Measurements from ENCODE around the gene OGDH.

Gene OGDH

DNA sequence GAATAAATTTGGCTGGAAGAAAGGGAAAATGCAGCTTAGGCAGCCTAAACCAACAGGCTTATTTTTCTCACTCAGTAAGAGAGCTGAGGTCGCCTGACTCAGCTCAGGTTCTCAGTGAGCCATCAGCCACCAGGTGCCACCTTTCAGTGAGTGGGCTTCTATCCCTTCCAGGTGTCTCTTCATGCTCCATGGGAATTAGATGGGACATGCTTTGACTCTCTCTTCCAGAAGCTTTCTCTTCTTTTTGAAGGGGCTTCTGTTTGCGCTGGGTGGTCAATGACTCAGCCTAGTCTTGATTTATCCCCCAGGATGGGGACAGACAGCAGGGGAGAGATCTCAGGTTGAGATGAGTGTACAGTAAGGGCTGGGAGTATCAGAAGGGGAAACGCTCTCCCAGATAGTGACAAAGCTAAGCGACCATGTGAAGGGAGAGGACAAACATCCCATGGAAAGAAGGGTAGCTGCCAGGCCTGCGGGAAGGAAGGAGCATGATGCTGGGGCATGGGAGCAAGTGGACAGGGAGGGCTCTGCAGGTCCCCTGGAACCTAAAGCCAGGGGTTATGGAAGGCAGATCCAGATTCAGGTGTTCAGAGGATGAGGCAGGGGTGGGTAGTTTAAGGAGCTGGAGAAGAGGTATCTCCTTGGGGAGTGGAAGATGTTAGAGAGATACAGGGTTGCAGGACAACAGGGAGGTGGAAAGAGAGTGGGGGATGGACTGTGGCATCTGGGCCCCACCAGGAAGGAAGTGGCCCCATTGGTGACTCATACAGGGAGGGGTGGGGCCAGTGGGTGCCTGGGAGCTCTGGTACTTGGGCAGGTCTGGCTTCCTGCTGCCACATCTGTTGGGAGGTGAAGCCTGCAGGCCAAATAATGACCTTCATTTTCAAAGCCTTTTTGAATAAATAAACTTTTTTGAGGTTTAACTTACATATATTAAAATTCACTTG is 32.5 kb downstream of the OGDH start:
- no peak for DNase-seq

GRCh38 chr7:44639671-44640321 is 33.4 kb downstream of the OGDH start:
- no peak for DNase-seq

GRCh38 chr7:44643206-44643605 is 36.8 kb downstream of the OGDH start:
- DNase-seq: no peak

DNA sequence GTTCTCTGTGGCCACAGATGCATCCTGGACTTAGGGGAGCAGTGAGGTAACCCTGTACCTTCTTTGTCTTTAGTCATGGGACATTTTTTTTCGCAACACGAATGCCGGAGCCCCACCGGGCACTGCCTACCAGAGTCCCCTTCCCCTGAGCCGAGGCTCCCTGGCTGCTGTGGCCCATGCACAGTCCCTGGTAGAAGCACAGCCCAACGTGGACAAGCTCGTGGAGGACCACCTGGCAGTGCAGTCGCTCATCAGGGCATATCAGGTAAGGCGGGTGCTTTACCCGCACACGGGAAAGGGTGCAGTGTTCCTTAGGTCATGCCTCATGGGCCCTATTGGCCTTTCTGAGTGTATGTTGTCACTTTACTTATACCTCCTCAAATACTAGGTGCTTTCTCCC is 38.8 kb downstream of the OGDH start:
- no peak for DNase-seq

GRCh38 chr7:44645696-44646095 is 39.3 kb downstream of the OGDH start:
- DNase-seq: no peak

DNA sequence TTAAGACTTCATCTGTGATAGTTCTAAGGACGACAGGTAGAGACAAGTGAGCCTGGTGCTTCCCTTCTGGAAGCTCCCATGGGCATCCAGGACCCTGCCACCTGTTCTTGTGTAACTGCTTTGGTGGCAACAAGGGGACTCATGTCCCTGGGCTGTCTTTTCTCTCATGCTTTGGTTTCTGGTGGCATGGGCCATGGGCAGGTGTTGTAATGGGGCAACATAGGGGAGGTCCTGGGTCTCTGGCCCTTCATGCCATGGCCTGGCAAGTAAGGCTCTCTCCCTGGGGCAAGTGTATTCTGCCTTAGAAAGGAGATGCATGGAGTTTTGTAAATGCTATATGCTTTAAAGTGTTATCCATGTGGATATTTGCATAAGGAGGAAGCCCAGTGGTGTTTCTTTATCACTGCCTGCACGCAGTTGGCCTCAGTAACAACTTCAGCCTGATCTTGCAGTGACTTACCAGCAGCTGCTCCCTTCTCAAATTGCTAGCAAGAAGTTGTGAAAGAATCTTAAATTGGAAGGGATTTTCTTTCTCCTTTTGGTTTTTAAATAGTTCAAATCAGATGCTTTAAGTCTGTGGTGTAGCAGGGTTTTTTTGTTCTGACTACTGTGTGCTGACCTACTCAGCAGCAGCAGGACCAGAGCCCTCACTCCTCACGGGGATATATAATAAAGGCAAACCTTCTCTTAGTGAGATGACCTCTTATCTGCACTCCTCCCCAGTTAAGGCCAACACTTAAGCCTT is 39.9 kb downstream of the OGDH start:
- DNase-seq: no peak

- DNase-seq: no peak
These were observed 40.7 kb downstream of the OGDH start for GRCh38 chr7:44646921-44647636.

DNA sequence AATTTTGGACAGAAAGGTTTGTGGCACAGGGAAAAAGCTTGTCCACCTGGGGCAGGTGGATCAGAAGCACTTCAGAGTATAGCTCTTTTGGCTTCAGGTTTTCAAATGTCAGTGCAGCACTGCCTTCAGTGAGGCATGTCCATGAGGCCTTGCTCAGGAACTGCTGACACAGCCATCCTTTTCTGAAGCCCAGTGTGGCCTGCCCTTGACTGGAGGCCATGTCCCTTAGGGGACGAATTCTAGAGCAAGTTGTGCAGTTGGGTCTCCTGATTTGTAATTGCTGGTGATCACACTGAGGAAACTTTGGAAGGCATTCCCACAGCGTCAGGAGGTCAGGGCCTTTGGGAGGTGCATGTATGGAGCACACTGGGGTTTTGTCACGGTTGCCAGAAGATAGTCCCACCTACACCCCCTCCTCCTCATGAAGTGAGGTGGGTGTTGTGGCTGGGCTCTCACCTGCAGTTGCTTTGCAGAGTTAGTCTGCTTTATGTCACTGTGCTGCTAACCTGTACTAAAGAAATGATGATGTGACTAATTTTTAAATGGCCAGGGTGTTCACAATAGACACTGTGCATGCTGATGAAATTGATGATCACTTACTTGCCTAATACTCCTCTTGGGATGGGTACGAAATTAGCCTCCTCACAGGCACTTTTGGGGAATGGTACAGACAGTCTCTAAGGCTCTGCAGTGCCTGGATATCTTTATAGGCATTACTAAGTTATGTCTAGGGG is 41.7 kb downstream of the OGDH start:
- no peak for DNase-seq

- no peak for DNase-seq
These were observed 43.8 kb downstream of the OGDH start for GRCh38 chr7:44650242-44650641.

GRCh38 chr7:44650772-44651171 is 44.3 kb downstream of the OGDH start:
- no peak for DNase-seq

- no peak for DNase-seq
These were observed 46.1 kb downstream of the OGDH start for GRCh38 chr7:44652535-44652934.

GRCh38 chr7:44654255-44654796 is 47.9 kb downstream of the OGDH start:
- no peak for DNase-seq

DNA sequence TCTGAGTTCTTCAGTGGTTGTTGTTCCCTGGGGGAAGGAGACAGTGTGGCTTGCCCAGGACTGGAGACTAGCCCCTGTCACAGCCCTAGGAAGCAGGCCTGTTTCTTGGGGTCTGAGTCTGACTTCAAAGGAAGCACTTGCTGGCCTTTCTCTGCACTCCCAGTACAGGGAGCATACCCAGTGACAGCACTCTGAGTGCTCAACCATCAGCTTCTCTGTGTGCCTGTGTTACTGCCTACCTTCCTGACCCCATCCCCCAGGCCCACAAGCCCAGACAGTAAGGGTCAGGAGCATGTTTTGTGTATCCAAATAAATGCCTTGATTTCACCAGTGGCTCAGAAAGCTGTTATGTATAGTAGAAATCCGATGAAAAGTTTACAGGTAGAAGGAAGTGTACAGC is 48.9 kb downstream of the OGDH start:
- no peak for DNase-seq

DNA sequence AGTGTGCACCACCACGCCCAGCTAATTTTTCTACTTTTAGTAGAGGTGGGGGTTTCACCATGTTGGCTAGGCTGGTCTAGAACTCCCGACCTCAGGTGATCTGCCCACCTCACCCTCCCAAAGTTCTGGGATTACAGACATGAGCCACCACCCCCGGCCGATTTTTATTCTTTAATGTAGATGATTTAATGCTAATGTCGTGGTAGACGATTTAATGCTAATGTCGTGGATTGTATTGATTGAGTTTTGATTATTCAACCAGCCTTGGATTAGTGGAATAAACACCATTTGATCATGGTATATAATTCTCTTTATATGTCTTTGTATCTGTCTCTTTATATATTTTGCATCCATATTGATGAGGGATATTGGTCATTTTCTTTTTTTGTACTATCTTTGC is 52.6 kb downstream of the OGDH start:
- DNase-seq: no peak

- DNase-seq: no peak
These were observed 54.8 kb downstream of the OGDH start for GRCh38 chr7:44661233-44661632.

- DNase-seq: no peak
These were observed 58.5 kb downstream of the OGDH start for GRCh38 chr7:44664780-44665461.

- no peak for DNase-seq
These were observed 59.2 kb downstream of the OGDH start for GRCh38 chr7:44665531-44666213.

DNA sequence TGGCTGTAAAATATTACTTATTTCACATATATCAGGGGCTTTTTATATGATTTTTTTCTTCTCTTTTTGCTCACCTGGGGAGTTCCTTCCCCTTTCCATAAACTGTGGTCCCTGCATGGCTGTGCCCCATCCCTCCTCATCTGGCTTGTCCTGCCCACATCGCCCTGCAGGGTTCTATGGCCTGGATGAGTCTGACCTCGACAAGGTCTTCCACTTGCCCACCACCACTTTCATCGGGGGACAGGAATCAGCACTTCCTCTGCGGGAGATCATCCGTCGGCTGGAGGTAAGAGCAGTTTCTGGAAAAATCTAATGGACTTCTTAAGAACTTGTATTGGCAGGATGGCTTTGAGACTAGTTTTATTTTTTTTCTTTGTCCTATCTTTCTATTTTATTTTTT is 60.1 kb downstream of the OGDH start:
- no peak for DNase-seq

GRCh38 chr7:44667190-44667589 is 60.8 kb downstream of the OGDH start:
- DNase-seq: no peak

- DNase-seq: no peak
These were observed 64.6 kb downstream of the OGDH start for GRCh38 chr7:44671069-44671468.

- no peak for DNase-seq
These were observed 66.9 kb downstream of the OGDH start for GRCh38 chr7:44673324-44673723.
